Vagina (tissue), 2 donors: ENCODE data around the gene RBM26. TPM values are rescaled to one million over a fixed set of nuclear protein-coding genes. Genes with fewer than 3 reads are reported as not detected.

Source experiments
- DNase-seq, 2 donors: peaks; one replicate each; pipeline ENCODE4 v3.0.0-alpha.2; 2017; ENCODE audit errors: extremely low spot score in 2 of 2
- H3K27ac ChIP-seq: fragments of 200-600 bp; sonication (generic); one replicate; pipeline ENCODE4 v1.5.1; 2019
- H3K27me3 ChIP-seq: fragments of 200-600 bp; sonication (generic); one replicate; pipeline ENCODE4 v1.5.1; 2019
- H3K36me3 ChIP-seq, 2 donors: fragments of 200-600 bp; sonication (generic); one replicate each; pipeline ENCODE4 v1.5.1; 2017 to 2019
- H3K4me1 ChIP-seq: fragments of 200-600 bp; sonication (generic); one replicate; pipeline ENCODE4 v1.5.1; 2019
- H3K4me3 ChIP-seq, 2 donors: fragments of 200-600 bp; sonication (generic); 1 replicate in 1 of 2; 2 replicates in 1 of 2; pipeline ENCODE4 v1.5.1; 2016 to 2019
- H3K9me3 ChIP-seq: fragments of 200-600 bp; sonication (generic); one replicate; pipeline ENCODE4 v1.5.1; 2019
- CTCF ChIP-seq, 3 experiments: fragments of 450-650 bp in 2 of 3; fragments of 200-600 bp in 1 of 3; sonication (generic) in 1 of 3; IDR thresholded peaks; one replicate each; pipeline ENCODE4 v1.5.1; 2017 to 2019; ENCODE audit warnings: antibody characterized with exemption in 3 of 3, mild to moderate bottlenecking in 2 of 3, moderate library complexity in 2 of 3
- POLR2A ChIP-seq, 2 donors: fragments of 450-650 bp; IDR thresholded peaks; one replicate each; pipeline ENCODE4 v1.6.1; 2017; ENCODE audit warnings: antibody characterized with exemption in 2 of 2, mild to moderate bottlenecking in 2 of 2, moderate library complexity in 2 of 2
- POLR2AphosphoS5 ChIP-seq, 2 donors: sonication (generic); formaldehyde crosslinking; IDR thresholded peaks; one replicate each; pipeline ENCODE4 v1.9.0; 2017; ENCODE audit warnings: antibody characterized with exemption in 2 of 2, mild to moderate bottlenecking in 2 of 2, low read depth in 1 of 2; ENCODE audit not compliant: insufficient read depth in 1 of 2
- intact Hi-C: fragments of 100-400 bp; cut with DNase I; formaldehyde crosslinking; loops from one replicate; pipeline ENCODE4 v1.15.1; 2023
- total RNA-seq: library from RNA; depleted of rRNA; stranded (reverse); fragments of >200 nt; gene quantifications from one replicate; pipeline ENCODE4 v1.2.3, GENCODE V29; 2016

RBM26 gene
- total RNA-seq, 1 donor from 2014 or later = 29.0 TPM

- Histone ChIP-seq H3K27me3 (no peaks in the 10 kb centered on the region), H3K9me3 (no peaks in the 10 kb centered on the region), H3K36me3 (peaks cover 0 to 5% of the 10 kb centered on the region in 2 donors), H3K27ac (no peak overlapping the region), H3K4me1 (no peaks in the 10 kb centered on the region), H3K4me3 (no peak overlapping the region)
- no peak for DNase-seq
- no peak for TF ChIP-seq CTCF (IDR thresholded peaks at IDR 0.05)
- no peak for TF ChIP-seq POLR2AphosphoS5 (IDR thresholded peaks at IDR 0.05; ENCODE audit: insufficient read depth in 1 of 2, low read depth in 1 of 2)
- TF ChIP-seq POLR2A (IDR thresholded peaks at IDR 0.05) = no peak
- intact Hi-C loops = no loop called here
Observed at GRCh38 chr13:79317856-79318255, 88.2 kb downstream of the RBM26 start.

- intact Hi-C loops = no loop called here
- Histone ChIP-seq H3K4me1 (no peaks in the 10 kb centered on the region), H3K4me3 (no peak overlapping the region), H3K27me3 (no peaks in the 10 kb centered on the region), H3K36me3 (no peaks in the 10 kb centered on the region), H3K27ac (no peak overlapping the region), H3K9me3 (no peaks in the 10 kb centered on the region)
- TF ChIP-seq CTCF (IDR thresholded peaks at IDR 0.05) (no peak), POLR2A (IDR thresholded peaks at IDR 0.05) (no peak), POLR2AphosphoS5 (IDR thresholded peaks at IDR 0.05; ENCODE audit: insufficient read depth in 1 of 2, low read depth in 1 of 2) (no peak)
- no peak for DNase-seq
Observed at GRCh38 chr13:79314652-79315051, 91.4 kb downstream of the RBM26 start.

- no peak for DNase-seq
- intact Hi-C loops = no loop called here
- Histone ChIP-seq H3K9me3 (no peaks in the 10 kb centered on the region), H3K4me3 (no peak overlapping the region), H3K27ac (no peak overlapping the region), H3K4me1 (peaks cover 7% of the 10 kb centered on the region), H3K36me3 (no peaks in the 10 kb centered on the region), H3K27me3 (no peaks in the 10 kb centered on the region)
- TF ChIP-seq POLR2AphosphoS5 (IDR thresholded peaks at IDR 0.05; ENCODE audit: insufficient read depth in 1 of 2, low read depth in 1 of 2) (no peak), CTCF (IDR thresholded peaks at IDR 0.05) (no peak)
Observed at GRCh38 chr13:79312340-79312855, 93.7 kb downstream of the RBM26 start.

GRCh38 chr13:79311386-79311785 lies 94.7 kb downstream of the RBM26 start:
- TF ChIP-seq POLR2A (IDR thresholded peaks at IDR 0.05) (no peak), CTCF (IDR thresholded peaks at IDR 0.05) (no peak), POLR2AphosphoS5 (IDR thresholded peaks at IDR 0.05; ENCODE audit: insufficient read depth in 1 of 2, low read depth in 1 of 2) (no peak)
- Histone ChIP-seq H3K27me3 (no peaks in the 10 kb centered on the region), H3K9me3 (no peaks in the 10 kb centered on the region), H3K4me1 (peaks cover 8% of the 10 kb centered on the region), H3K36me3 (no peaks in the 10 kb centered on the region), H3K4me3 (no peak overlapping the region), H3K27ac (no peak overlapping the region)
- intact Hi-C loops = no loop called here
- no peak for DNase-seq

- H3K27me3 ChIP-seq = no peaks in the 10 kb centered on the region
- no peaks in the 10 kb centered on the region for H3K9me3 ChIP-seq
- H3K4me1 ChIP-seq = peaks cover 8% of the 10 kb centered on the region
- TF ChIP-seq POLR2A (IDR thresholded peaks at IDR 0.05) = no peak
- no peak for TF ChIP-seq POLR2AphosphoS5 (IDR thresholded peaks at IDR 0.05; ENCODE audit: insufficient read depth in 1 of 2, low read depth in 1 of 2)
- no peak for TF ChIP-seq CTCF (IDR thresholded peaks at IDR 0.05)
- intact Hi-C loops = no loop called here
- no peak overlapping the region for H3K27ac ChIP-seq
- DNase-seq = no peak
- no peaks in the 10 kb centered on the region for H3K36me3 ChIP-seq
- no peak overlapping the region for H3K4me3 ChIP-seq
Observed at GRCh38 chr13:79309690-79310089, 96.4 kb downstream of the RBM26 start.
